Large intestine (tissue), 3 donors: Measurements from ENCODE around the gene C12orf56. TPM values are rescaled to one million over a fixed set of nuclear protein-coding genes. Genes with fewer than 3 reads are reported as not detected.

Experiments
- DNase-seq, 2 donors: peaks; one replicate each; pipeline versions ENCODE4 v3.0.0 to v3.0.0-alpha.2; 2013
- H3K27ac ChIP-seq: one replicate; pipeline ENCODE4 v1.5.1; 2013; ENCODE audit warnings: low read length
- H3K27me3 ChIP-seq: 2 replicates; pipeline ENCODE4 v1.6.1; 2013; ENCODE audit warnings: low read length; ENCODE audit not compliant: control insufficient read depth, insufficient read depth
- H3K36me3 ChIP-seq: 2 replicates; pipeline ENCODE4 v1.6.1; 2013; ENCODE audit warnings: low read length; ENCODE audit not compliant: control insufficient read depth, insufficient read depth
- H3K4me1 ChIP-seq: one replicate; pipeline ENCODE4 v1.6.1; 2013; ENCODE audit warnings: low read length; ENCODE audit not compliant: control insufficient read depth, insufficient read depth
- H3K4me3 ChIP-seq: one replicate; pipeline ENCODE4 v1.5.1; 2013; ENCODE audit warnings: low read length
- H3K9me3 ChIP-seq: one replicate; pipeline ENCODE4 v1.6.1; 2013; ENCODE audit warnings: mild to moderate bottlenecking, low read depth, low read length, moderate library complexity; ENCODE audit not compliant: control insufficient read depth
- WGBS: methylation state at CpG from one replicate; pipeline ENCODE4 v1.1.5; 2013; ENCODE audit warnings: low lambda C conversion rate; ENCODE audit not compliant: insufficient coverage; 5-methylcytosine and 5-hydroxymethylcytosine counted together
- polyA plus RNA-seq: library from polyadenylated mRNA; unstranded; fragments of 120-200 nt; gene quantifications from one replicate; pipeline ENCODE4 v1.2.1, GENCODE V29; 2013

C12orf56 gene
- polyA plus RNA-seq, 1 donor, result 0.22 TPM

DNA sequence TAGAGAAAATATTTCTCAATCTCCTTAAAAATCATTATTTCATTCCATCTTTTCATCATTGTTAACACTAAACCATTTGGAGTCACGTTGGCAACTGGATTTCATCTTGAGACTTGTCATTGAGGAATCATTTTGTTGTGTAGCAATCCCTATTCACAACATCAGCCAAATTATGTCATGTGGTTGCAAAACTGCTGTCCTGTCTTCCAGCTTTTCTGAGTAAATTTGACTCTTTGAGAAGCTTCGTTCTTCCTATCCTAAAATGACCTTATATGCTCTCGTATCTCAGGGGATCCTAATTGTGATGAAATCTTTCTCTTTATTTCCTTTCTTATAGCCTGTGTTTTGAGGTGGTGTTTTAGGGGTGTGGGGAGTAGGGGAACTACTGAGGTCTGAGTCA lies 137.9 kb downstream of the C12orf56 start:
- no peak overlapping the region for H3K4me3 ChIP-seq
- no peak for DNase-seq
- H3K36me3 ChIP-seq, result no peaks in the 10 kb centered on the region
- no peak overlapping the region for H3K27ac ChIP-seq
- no peaks in the 10 kb centered on the region for H3K4me1 ChIP-seq
- H3K9me3 ChIP-seq, result no peaks in the 10 kb centered on the region
- no peaks in the 10 kb centered on the region for H3K27me3 ChIP-seq
- 79% methylated on average over 2 of the region's 3 CpGs for WGBS

DNA sequence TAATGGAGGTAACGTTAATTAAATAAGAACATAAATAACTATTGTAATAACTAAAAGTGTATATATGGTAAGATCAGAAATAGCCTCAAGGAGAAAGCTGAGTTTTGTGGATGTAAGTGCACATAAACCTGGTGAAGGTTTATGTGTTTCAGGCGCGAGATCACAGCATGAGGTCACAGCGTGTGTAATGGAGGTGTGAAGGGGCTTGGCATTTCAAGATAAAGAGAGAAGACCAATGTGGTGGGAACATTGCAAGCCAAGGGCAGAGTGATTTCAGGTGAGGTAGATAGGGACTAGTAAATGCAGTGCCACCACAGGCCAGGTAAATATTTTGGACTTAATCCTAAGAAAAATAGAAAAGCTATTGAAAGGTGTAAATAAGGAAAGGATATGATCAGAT lies 146.7 kb downstream of the C12orf56 start:
- Histone ChIP-seq H3K27ac (no peak overlapping the region), H3K4me3 (no peak overlapping the region), H3K4me1 (no peaks in the 10 kb centered on the region), H3K36me3 (no peaks in the 10 kb centered on the region), H3K9me3 (no peaks in the 10 kb centered on the region), H3K27me3 (no peaks in the 10 kb centered on the region)
- no CpG with 5 or more reads among the region's 4 CpGs for WGBS
- DNase-seq, result no peak

DNA sequence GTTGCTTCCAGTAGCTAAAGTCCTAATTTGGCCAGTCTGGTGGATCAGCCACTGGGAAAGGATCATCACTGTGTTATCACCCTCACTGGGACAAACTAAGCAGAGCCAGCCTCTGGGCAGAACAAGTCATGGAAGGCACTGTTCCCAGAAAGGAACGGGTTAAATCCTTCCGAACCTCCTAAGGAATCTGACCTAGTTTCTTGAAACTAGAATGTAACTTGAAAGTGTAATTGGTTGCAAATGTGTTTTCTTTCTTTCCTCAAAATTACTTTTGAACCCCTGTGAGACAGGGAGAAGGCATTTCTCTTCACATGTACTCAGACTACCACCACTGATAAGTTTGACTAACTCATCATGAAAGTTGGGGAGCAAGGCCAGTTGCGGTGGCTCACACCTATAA lies 149.8 kb downstream of the C12orf56 start:
- no peaks in the 10 kb centered on the region for H3K36me3 ChIP-seq
- H3K4me1 ChIP-seq, result no peaks in the 10 kb centered on the region
- H3K27ac ChIP-seq, result no peak overlapping the region
- no peaks in the 10 kb centered on the region for H3K9me3 ChIP-seq
- no peaks in the 10 kb centered on the region for H3K27me3 ChIP-seq
- H3K4me3 ChIP-seq, result no peak overlapping the region
- WGBS, result 92% methylated on average over 2 of the region's 3 CpGs
- no peak for DNase-seq

DNA sequence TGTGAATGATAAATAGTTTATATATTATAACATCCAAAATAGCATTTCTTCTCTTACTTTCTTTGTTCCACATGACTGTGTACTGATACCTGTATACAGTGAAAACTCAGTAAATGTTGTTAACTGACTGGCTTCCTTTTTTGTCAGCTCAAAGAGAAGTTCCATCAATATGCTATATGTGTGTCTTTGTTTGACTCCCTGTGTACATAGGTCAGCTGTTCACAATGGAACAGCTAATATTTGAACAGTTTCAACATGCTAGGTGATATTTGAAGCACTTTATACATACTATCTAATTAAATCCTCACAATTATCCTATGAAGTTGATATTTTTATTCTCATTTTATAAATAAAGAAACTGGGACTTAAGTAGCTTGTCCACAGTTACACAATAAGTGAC lies 153.2 kb downstream of the C12orf56 start:
- H3K27ac ChIP-seq, result no peak overlapping the region
- no peaks in the 10 kb centered on the region for H3K4me1 ChIP-seq
- no peaks in the 10 kb centered on the region for H3K36me3 ChIP-seq
- no peak overlapping the region for H3K4me3 ChIP-seq
- no peaks in the 10 kb centered on the region for H3K27me3 ChIP-seq
- H3K9me3 ChIP-seq, result no peaks in the 10 kb centered on the region
- DNase-seq, result no peak

DNA sequence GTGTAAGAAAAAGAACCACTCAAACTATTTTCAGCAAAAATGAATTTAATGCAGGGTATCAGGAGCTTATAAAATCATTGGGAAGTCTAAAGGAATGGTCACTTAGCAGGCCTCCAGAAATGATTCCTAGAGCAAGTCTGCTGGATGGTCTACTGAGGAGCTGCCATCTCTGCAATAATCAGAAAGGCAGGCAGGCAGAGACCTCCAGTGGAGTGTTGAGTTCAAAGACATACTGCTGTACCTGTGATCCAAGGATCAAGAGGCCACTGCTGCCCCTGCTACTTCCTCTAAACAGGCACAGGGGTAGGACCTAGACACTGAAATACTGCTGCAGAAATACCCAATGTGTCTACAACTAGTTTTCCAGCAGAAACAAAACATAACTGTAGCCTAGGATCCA lies 154.0 kb downstream of the C12orf56 start:
- no peak overlapping the region for H3K27ac ChIP-seq
- H3K36me3 ChIP-seq, result no peaks in the 10 kb centered on the region
- peak in 1 of 2 donors; percentile 30 for DNase-seq
- H3K4me1 ChIP-seq, result no peaks in the 10 kb centered on the region
- no peak overlapping the region for H3K4me3 ChIP-seq
- H3K9me3 ChIP-seq, result no peaks in the 10 kb centered on the region
- H3K27me3 ChIP-seq, result no peaks in the 10 kb centered on the region

DNA sequence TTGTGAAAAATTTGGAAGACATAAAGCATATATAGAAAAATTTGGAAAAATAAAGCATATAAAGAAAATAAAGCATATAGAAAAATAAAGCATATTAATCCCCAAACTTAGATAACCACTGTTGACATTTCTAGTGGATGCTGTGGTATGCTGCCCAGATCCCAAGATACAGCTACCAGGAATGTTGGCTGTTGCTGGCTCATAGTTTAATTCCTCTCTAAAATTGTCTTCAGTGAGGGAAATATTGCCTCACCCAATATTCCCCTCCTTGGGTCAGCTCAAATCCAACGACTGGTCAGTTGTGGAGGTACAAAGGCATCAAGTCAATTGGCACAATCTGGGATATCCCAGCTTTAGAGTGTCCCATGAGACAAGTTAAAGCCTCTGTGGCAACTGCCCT lies 158.4 kb downstream of the C12orf56 start:
- Histone ChIP-seq H3K4me3 (no peak overlapping the region), H3K27ac (no peak overlapping the region), H3K27me3 (no peaks in the 10 kb centered on the region), H3K36me3 (no peaks in the 10 kb centered on the region), H3K9me3 (no peaks in the 10 kb centered on the region), H3K4me1 (no peaks in the 10 kb centered on the region)
- no CpG with 5 or more reads among the region's 1 CpG for WGBS
- no peak for DNase-seq

DNA sequence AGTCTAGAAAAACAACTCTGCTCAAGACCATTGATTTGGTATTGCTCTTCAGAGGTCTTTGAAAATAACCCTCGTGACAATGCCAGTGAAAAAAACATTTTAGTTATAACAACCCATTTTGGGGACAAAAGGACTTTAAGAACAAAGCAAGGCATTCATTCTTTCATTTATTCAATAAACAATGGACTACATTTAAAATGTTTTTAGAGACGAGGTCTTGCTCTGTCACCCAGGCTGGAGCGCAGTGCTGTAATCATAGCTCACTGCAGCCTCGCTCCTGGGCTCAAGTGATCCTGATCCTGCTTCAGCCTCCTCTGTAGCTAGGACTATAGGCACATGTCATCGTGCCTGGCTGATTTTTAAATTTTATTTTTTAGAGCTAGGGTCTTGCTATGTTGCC lies 160.8 kb downstream of the C12orf56 start:
- no peak for DNase-seq
- H3K4me1 ChIP-seq, result no peaks in the 10 kb centered on the region
- H3K27ac ChIP-seq, result no peak overlapping the region
- H3K4me3 ChIP-seq, result no peak overlapping the region
- no peaks in the 10 kb centered on the region for H3K36me3 ChIP-seq
- H3K27me3 ChIP-seq, result no peaks in the 10 kb centered on the region
- WGBS, result no CpG with 5 or more reads among the region's 5 CpGs
- no peaks in the 10 kb centered on the region for H3K9me3 ChIP-seq

DNA sequence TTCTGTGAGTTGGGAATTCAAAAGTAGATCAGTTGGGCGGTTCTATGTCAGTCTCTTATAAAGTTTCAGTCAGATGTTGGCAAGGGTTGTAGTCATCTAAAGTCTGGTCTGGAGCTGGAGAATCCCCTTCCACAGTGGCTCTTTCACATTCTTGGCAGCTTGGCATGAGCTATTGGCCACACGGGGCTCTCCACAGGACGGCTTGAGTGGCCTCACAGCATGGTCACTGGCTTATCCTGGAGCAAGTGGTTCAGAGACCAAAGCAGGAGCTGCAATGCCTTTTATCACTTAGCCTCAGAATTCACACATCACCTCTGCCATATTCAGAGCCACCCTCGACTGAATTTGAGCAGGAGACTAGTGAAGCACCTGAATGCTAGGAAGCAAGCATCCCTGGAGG lies 161.3 kb downstream of the C12orf56 start:
- DNase-seq, result no peak
- Histone ChIP-seq H3K4me1 (no peaks in the 10 kb centered on the region), H3K9me3 (no peaks in the 10 kb centered on the region), H3K4me3 (no peak overlapping the region), H3K27me3 (no peaks in the 10 kb centered on the region), H3K27ac (no peak overlapping the region), H3K36me3 (no peaks in the 10 kb centered on the region)
- no CpG with 5 or more reads among the region's 4 CpGs for WGBS

DNA sequence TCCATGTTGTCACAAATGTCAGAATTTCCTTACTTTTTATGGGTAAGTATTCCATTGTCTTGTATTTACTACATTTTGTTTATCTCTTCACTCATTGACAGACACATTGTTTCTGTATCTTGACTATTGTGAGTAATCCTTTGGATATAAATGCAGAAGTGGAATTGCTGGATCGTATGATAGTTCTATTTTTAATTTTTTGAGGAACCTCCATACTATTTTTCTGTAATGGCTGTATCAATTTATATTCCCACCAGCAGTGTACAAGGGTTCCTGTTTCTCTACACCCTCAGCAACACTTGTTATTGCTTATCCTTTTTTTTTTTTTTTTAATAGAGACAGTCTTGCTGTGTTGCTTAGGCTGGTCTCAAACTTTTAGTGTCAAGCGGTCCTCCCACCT lies 164.9 kb downstream of the C12orf56 start:
- Histone ChIP-seq H3K9me3 (no peaks in the 10 kb centered on the region), H3K4me1 (no peaks in the 10 kb centered on the region), H3K36me3 (no peaks in the 10 kb centered on the region), H3K27ac (no peak overlapping the region), H3K4me3 (no peak overlapping the region), H3K27me3 (no peaks in the 10 kb centered on the region)
- no peak for DNase-seq
- WGBS, result no CpG with 5 or more reads among the region's 2 CpGs

DNA sequence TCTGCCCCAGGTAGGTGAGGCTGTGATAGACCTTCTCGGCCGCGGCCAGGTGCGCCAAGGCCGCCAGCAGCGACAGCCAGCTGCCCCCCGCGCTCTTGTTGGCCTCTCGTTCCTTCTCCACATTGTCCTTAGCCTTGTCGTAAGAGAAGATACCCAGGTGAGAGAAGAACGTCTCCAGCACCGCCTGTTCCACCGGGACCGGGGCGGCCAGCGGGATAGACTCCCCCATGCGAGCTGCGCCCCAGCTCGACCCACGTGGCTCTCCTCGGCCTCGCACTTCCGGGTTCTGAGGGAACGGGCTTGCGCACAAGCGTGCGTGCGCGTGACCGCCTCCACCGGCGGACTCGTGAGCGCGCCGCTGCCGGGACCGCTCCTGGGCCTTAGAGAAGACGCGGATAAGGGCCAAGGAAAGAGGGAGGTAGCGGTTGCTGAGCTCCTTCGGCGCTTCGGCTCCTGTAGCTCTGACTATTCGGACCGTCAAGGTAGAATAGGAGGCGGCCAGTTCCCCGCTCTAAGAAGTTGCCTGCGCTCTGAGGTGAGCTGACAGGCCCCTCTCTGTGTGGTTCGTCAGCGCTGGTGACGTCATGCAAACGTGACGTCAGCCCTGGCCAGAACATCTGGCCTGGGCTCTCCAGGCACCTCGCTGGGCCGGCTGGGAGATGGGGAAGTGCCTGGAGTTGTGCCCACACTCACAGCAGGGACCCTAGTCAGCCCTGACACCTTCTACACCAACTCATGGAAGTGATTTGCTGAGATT lies 168.4 kb downstream of the C12orf56 start, which contains the start of gene KICS2:
Gene KICS2, minus strand, starts transcription at position 288 of the 757 bp plus-strand sequence. Its CDS starts 59 bp downstream, at position 229.
- no CpG with 5 or more reads among the region's 56 CpGs for WGBS
- Histone ChIP-seq H3K4me3 (peak within 1 kb of the TSS; percentile 93), H3K4me1 (no peaks in the 10 kb centered on the region), H3K27me3 (no peaks in the 10 kb centered on the region), H3K27ac (peak within 1 kb of the TSS; percentile 87), H3K9me3 (no peaks in the 10 kb centered on the region), H3K36me3 (no peaks in the 10 kb centered on the region)
- peak; percentile 97 to 98 for DNase-seq

DNA sequence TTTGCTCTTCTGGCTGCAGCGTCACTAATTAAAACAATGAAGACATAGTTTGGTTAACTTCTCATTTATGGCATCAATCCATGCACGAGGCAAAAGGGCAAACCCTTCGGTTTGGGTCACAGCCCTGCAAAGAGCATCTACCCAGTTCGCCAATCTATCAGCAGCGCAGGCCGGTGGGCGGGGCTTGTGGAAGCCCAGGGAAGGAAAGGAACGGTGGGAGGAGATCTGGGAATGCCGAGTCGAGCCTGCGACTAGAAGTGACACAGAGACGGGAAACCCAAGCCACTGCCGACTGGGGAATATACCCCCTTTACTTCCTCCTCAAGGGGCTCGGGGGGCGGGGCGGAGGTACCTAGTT lies 168.9 kb downstream of the C12orf56 start:
- no CpG with 5 or more reads among the region's 16 CpGs for WGBS
- DNase-seq, result peak; percentile 76 to 91
- Histone ChIP-seq H3K4me1 (no peaks in the 10 kb centered on the region), H3K36me3 (no peaks in the 10 kb centered on the region), H3K27ac (peak overlapping the region; percentile 87), H3K4me3 (peak overlapping the region; percentile 93), H3K9me3 (no peaks in the 10 kb centered on the region), H3K27me3 (no peaks in the 10 kb centered on the region)
